T-helper 17 cell (primary cell): Measurements from ENCODE around the gene PEAK1. TPM values are rescaled to one million over a fixed set of nuclear protein-coding genes. Genes with fewer than 3 reads are reported as not detected.

Source experiments
- ATAC-seq: fragments of 150-1000 bp; cut with Tn5 transposase; 2 replicates; pipeline ENCODE4 v1.10.0; 2021; ENCODE audit warnings: mild to moderate bottlenecking, moderate library complexity
- DNase-seq, 3 donors: peaks; one replicate each; pipeline versions ENCODE4 v3.0.0 to v3.0.0-alpha.2; 2020 to 2021
- H3K9me3 ChIP-seq: one replicate; pipeline ENCODE4 v1.7.0; 2013; ENCODE audit warnings: low read length, mild to moderate bottlenecking; ENCODE audit not compliant: control insufficient read depth, poor library complexity, severe bottlenecking
- H3K27ac Mint-ChIP-seq: one replicate; pipeline ENCODE4 v1.8.0; 2022; ENCODE audit warnings: mild to moderate bottlenecking, moderate library complexity, mixed read lengths
- H3K27me3 Mint-ChIP-seq: one replicate; pipeline ENCODE4 v1.8.0; 2022; ENCODE audit warnings: mixed read lengths
- H3K36me3 Mint-ChIP-seq: one replicate; pipeline ENCODE4 v1.8.0; 2022; ENCODE audit warnings: low read depth, mixed read lengths
- H3K4me1 Mint-ChIP-seq: one replicate; pipeline ENCODE4 v1.8.0; 2022; ENCODE audit warnings: mild to moderate bottlenecking, mixed read lengths
- H3K4me3 Mint-ChIP-seq: one replicate; pipeline ENCODE4 v1.8.0; 2022; ENCODE audit warnings: mild to moderate bottlenecking, moderate library complexity, mixed read lengths
- total RNA-seq, 4 donors: library from RNA in 2 of 4; stranded (reverse) in 2 of 4; gene quantifications; one replicate each; pipeline ENCODE4 v1.2.3 and lab custom pipeline; 2022 to 2026

The PEAK1 gene, protein sequence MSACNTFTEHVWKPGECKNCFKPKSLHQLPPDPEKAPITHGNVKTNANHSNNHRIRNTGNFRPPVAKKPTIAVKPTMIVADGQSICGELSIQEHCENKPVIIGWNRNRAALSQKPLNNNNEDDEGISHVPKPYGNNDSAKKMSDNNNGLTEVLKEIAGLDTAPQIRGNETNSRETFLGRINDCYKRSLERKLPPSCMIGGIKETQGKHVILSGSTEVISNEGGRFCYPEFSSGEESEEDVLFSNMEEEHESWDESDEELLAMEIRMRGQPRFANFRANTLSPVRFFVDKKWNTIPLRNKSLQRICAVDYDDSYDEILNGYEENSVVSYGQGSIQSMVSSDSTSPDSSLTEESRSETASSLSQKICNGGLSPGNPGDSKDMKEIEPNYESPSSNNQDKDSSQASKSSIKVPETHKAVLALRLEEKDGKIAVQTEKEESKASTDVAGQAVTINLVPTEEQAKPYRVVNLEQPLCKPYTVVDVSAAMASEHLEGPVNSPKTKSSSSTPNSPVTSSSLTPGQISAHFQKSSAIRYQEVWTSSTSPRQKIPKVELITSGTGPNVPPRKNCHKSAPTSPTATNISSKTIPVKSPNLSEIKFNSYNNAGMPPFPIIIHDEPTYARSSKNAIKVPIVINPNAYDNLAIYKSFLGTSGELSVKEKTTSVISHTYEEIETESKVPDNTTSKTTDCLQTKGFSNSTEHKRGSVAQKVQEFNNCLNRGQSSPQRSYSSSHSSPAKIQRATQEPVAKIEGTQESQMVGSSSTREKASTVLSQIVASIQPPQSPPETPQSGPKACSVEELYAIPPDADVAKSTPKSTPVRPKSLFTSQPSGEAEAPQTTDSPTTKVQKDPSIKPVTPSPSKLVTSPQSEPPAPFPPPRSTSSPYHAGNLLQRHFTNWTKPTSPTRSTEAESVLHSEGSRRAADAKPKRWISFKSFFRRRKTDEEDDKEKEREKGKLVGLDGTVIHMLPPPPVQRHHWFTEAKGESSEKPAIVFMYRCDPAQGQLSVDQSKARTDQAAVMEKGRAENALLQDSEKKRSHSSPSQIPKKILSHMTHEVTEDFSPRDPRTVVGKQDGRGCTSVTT (N-terminal part only)
- total RNA-seq = 10 to 100 TPM in 1 of 2 donors, 1 to 10 TPM in 1; 5.9 to 10.2 TPM
- 8.6 to 14.8 reads per million in 2 donors for total RNA-seq (lab: John Stamatoyannopoulos, UW)

- no peaks in the 10 kb centered on the region for H3K9me3 ChIP-seq
- peaks cover 34% of the 10 kb centered on the region for H3K4me1 Mint-ChIP-seq
- peaks cover 3% of the 10 kb centered on the region for H3K36me3 Mint-ChIP-seq
- ATAC-seq = peak; percentile 99
- DNase-seq = peak; percentile 98 to 99 (median 99)
- peak within 1 kb of the TSS; percentile 98 for H3K4me3 Mint-ChIP-seq
- peak within 1 kb of the TSS; percentile 97 for H3K27ac Mint-ChIP-seq
- peaks cover 8% of the 10 kb centered on the region for H3K27me3 Mint-ChIP-seq
These were observed at the start of gene PEAK1 for GRCh38 chr15:77419836-77420609. Gene PEAK1, minus strand, starts transcription at chr15:77420104. Its CDS starts 238,178 bp downstream, at chr15:77181926.

- H3K9me3 ChIP-seq = no peaks in the 10 kb centered on the region
- Mint-ChIP-seq H3K27me3 (no peaks in the 10 kb centered on the region), H3K4me1 (peaks cover 5% of the 10 kb centered on the region), H3K4me3 (no peak overlapping the region), H3K36me3 (peaks cover 18% of the 10 kb centered on the region), H3K27ac (no peak overlapping the region)
- DNase-seq = no peak
- no peak for ATAC-seq
These were observed 49.0 kb upstream of the PEAK1 start for GRCh38 chr15:77468896-77469295.

GRCh38 chr15:77466521-77466920 is 46.6 kb upstream of the PEAK1 start:
- Mint-ChIP-seq H3K4me1 (peaks cover 3% of the 10 kb centered on the region), H3K36me3 (peaks cover 14% of the 10 kb centered on the region)
- no peak for ATAC-seq

DNA sequence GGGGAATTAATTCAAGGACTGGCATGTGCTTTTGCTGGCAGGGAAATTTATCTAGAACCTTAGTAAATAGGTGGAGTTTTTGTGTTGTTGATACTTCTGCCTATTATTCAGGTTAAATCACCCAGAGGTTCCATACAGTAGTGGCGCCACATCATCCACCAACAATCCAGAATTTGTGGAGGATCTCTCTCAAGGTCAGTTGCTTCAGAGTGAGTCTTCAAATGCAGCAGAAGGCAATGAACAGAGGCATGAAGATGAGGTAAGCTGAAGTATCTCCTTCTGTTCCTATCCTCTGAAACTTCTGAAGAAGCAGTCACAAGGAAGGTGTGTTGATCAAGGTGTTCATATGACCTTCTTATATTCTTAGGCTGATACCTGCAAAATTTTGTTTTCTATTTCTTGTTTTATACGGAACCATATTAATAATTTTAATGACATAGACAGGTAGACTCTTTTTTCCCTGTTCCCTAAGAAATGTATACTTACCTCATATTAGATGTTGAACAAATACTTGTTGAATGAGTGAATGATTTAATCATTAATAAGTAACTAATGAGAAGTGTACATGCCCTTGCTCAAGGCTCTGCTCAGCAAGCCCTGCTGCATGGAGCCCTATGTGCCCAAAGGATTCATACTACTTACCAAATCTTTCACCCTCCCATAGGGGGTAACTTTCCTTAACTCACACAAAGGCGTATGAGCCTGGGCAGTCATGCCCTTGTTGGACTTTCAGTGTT is 44.4 kb upstream of the PEAK1 start:
- H3K4me3 Mint-ChIP-seq = no peak overlapping the region
- peaks cover 23% of the 10 kb centered on the region for H3K36me3 Mint-ChIP-seq

More at GRCh38 chr15:77466521-77466920, 46.6 kb upstream of the PEAK1 start:
- Mint-ChIP-seq H3K27me3 (no peaks in the 10 kb centered on the region), H3K4me3 (no peak overlapping the region), H3K27ac (no peak overlapping the region)
- H3K9me3 ChIP-seq = no peaks in the 10 kb centered on the region
- no peak for DNase-seq

DNA sequence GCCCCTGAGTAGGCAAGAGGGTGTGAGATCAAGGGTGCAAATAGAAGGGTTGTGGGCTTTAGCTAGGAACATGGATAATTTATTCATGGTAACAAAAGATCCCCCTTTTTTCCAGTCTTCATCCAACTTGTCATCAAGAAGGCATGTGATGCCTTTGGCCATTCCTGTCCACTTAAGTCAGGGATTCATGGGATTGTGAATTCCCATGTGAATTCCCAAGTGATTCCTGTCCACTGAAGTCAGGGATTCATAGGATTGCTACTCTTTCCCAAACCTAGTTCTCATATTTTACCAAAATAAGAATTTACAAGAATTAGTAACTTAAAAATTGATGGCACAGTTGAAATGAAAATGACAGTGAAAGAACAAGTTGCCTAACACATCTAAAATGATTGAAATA is 41.6 kb upstream of the PEAK1 start:
- H3K36me3 Mint-ChIP-seq = peaks cover 18% of the 10 kb centered on the region
- no peak overlapping the region for H3K27ac Mint-ChIP-seq
- H3K27me3 Mint-ChIP-seq = no peaks in the 10 kb centered on the region
- H3K9me3 ChIP-seq = no peaks in the 10 kb centered on the region
- ATAC-seq (no peak), DNase-seq (no peak)
- H3K4me3 Mint-ChIP-seq = no peak overlapping the region
- H3K4me1 Mint-ChIP-seq = peaks cover 18% of the 10 kb centered on the region

More for the DNA sequence above, 44.4 kb upstream of the PEAK1 start:
- H3K27ac Mint-ChIP-seq = no peak overlapping the region
- no peaks in the 10 kb centered on the region for H3K27me3 Mint-ChIP-seq
- DNase-seq (no peak), ATAC-seq (no peak)
- H3K4me1 Mint-ChIP-seq = peaks cover 8% of the 10 kb centered on the region
- H3K9me3 ChIP-seq = no peaks in the 10 kb centered on the region

DNA sequence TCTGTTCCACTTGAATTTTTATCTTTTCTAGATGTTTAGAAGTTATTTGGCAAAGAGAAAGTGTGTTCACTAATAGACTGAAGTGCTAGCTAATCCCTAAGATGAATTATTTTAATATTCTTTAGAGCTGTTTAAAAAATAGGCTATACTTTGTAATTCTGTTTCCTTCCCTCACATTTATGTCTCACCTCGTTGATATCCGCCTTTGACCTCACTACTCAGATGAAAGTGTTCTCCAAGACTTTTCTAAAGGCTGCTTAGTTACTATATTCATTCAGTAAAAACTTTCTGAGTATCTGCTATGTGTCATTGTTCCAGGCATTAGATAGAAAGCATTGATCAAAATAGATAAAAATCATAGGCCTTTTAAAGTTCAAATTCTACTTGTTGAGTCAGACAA is 39.1 kb upstream of the PEAK1 start:
- no peaks in the 10 kb centered on the region for H3K9me3 ChIP-seq
- H3K4me1 Mint-ChIP-seq = peaks cover 33% of the 10 kb centered on the region
- no peaks in the 10 kb centered on the region for H3K27me3 Mint-ChIP-seq
- peaks cover 17% of the 10 kb centered on the region for H3K36me3 Mint-ChIP-seq
- no peak overlapping the region for H3K27ac Mint-ChIP-seq
- DNase-seq = no peak
- H3K4me3 Mint-ChIP-seq = no peak overlapping the region
- ATAC-seq = no peak

DNA sequence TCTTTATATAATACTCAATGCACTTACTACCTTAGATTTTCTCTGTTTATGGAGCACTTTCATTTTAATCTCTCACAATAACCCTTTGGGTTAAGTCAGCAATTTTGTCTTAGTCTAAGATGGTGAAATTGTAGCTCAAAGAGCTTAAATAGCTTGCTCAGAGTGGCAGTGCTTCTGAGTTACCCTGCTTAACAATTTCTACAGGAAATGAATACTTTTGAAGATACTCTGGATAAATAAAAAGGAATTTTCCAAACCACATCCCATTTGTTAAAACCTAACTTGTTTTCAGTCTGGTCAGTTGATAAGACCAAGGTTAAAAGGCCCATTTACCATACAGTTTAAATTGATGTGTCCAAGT is 38.0 kb upstream of the PEAK1 start:
- Mint-ChIP-seq H3K27me3 (no peaks in the 10 kb centered on the region), H3K36me3 (peaks cover 17% of the 10 kb centered on the region), H3K27ac (peak overlapping the region; percentile 82), H3K4me3 (no peak overlapping the region), H3K4me1 (peaks cover 37% of the 10 kb centered on the region)
- no peaks in the 10 kb centered on the region for H3K9me3 ChIP-seq
- ATAC-seq = no peak
- DNase-seq = no peak

DNA sequence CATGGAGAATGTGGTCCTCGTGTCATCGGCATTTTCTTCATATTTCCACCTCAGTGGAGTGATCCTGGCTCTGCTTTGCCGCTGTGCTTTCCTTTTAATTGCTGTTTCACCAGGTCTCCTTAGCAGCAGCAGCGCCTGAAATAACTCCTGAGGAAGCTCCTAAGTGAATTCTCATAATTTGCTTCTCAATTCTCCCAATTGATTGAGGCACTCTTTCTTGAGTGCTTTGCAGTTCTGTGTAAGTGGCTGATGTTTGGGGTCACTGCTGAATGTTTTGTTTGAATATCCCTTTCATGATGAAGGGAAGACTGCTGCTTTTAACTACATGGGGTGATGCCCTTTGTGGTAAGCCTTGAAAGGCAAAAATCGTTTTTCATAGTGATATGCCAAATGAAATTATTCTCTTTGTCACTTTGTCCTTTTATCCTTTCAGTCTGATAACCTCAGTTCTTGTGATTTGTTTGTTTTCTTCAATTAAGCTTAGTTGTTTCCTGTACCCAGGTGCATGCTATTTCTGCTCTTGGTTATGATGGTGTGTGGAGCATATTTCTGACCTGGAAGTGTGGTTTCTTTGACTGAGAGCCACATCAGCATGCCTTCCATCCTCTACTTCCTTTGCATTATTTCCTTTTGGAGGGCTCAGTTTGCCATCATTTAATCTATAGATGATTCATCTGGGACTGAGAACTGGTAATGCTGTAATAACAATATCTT is 37.4 kb upstream of the PEAK1 start:
- Mint-ChIP-seq H3K4me1 (peaks cover 37% of the 10 kb centered on the region), H3K4me3 (peak overlapping the region; percentile 47), H3K27ac (peak overlapping the region; percentile 82), H3K27me3 (no peaks in the 10 kb centered on the region), H3K36me3 (peaks cover 17% of the 10 kb centered on the region)
- ATAC-seq (no peak), DNase-seq (no peak)
- no peaks in the 10 kb centered on the region for H3K9me3 ChIP-seq

GRCh38 chr15:77456746-77457145 is 36.8 kb upstream of the PEAK1 start:
- ATAC-seq (no peak), DNase-seq (no peak)
- no peaks in the 10 kb centered on the region for H3K27me3 Mint-ChIP-seq
- H3K27ac Mint-ChIP-seq = peak overlapping the region; percentile 82
- H3K36me3 Mint-ChIP-seq = peaks cover 17% of the 10 kb centered on the region
- H3K9me3 ChIP-seq = no peaks in the 10 kb centered on the region
- no peak overlapping the region for H3K4me3 Mint-ChIP-seq
- peaks cover 37% of the 10 kb centered on the region for H3K4me1 Mint-ChIP-seq

DNA sequence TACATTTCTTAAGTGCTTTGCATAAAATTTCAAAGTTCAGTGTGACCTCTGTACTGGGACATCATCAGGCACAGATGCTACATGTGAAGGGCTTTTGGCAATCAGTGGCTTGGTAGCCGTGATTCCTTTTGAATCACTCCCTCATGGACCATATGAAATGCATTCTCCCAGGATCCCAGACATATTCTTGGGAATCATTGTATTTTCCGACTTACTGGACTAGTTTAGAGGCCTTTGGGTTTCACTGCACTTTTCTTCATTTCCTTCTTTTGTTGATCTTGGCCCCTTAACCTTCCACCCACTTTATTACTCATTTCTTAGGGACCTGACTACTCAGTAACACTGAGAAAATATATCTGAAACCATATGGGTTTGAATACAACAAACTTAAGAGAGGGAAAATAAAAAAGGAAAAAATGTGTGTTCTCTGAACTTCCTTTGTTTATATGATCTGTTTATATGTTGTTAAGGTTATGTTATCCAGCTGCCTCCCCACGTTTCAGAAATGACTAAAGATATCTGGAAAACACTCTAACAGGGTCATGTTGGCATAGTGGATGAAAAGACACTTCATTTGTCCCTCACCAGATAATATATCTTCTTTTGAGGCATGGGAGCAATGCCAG is 35.9 kb upstream of the PEAK1 start:
- H3K27me3 Mint-ChIP-seq = no peaks in the 10 kb centered on the region
- H3K4me1 Mint-ChIP-seq = peaks cover 33% of the 10 kb centered on the region
- ATAC-seq (no peak), DNase-seq (no peak)
- peaks cover 11% of the 10 kb centered on the region for H3K36me3 Mint-ChIP-seq
- peak overlapping the region; percentile 8 for H3K27ac Mint-ChIP-seq
- no peaks in the 10 kb centered on the region for H3K9me3 ChIP-seq
- H3K4me3 Mint-ChIP-seq = no peak overlapping the region

GRCh38 chr15:77454951-77455350 is 35.0 kb upstream of the PEAK1 start:
- Mint-ChIP-seq H3K36me3 (peaks cover 5% of the 10 kb centered on the region), H3K4me3 (no peak overlapping the region), H3K27ac (no peak overlapping the region), H3K27me3 (no peaks in the 10 kb centered on the region), H3K4me1 (peaks cover 32% of the 10 kb centered on the region)
- no peak for ATAC-seq
- H3K9me3 ChIP-seq = no peaks in the 10 kb centered on the region
- no peak for DNase-seq
